ENCODE data around the gene TNFRSF6B.
A peak's percentile ranks its signal among the peaks of the same experiment; 100 is the strongest.

The TNFRSF6B gene

DNA sequence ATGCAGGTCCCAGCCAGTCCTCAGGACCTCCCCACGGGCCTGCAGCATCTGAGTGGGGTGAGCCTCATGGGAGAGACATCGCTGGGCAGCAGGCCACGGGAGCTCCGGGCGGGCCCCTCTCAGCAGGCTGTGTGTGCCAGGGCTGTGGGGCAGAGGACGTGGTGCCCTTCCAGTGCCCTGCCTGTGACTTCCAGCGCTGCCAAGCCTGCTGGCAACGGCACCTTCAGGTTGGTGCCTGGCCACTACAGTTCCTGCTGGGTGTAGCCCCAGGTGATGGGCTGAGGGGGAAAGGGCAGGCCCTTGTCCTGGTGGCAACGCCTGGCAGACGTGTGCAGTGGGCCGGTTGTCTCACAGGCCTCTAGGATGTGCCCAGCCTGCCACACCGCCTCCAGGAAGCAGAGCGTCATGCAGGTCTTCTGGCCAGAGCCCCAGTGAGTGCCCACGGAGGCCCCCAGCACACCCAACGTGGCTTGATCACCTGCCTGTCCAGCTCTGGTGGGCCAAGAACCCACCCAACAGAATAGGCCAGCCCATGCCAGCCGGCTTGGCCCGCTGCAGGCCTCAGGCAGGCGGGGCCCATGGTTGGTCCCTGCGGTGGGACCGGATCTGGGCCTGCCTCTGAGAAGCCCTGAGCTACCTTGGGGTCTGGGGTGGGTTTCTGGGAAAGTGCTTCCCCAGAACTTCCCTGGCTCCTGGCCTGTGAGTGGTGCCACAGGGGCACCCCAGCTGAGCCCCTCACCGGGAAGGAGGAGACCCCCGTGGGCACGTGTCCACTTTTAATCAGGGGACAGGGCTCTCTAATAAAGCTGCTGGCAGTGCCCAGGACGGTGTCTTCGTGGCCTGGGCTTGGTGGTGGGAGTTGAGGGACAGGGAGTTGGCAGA, 787 bp upstream of the TNFRSF6B start:
- no peak for DNase-seq (ENCODE audit: low read depth in 2 of 3, low spot score in 1 of 3)

GRCh38 chr20:63696306-63696627, 185 bp upstream of the TNFRSF6B start:
- no peak for DNase-seq (ENCODE audit: low read depth in 2 of 3, low spot score in 1 of 3)

- no peak for DNase-seq (ENCODE audit: low read depth in 2 of 3, low spot score in 1 of 3)
Observed at GRCh38 chr20:63697357-63697867, 960 bp downstream of the TNFRSF6B start.

GRCh38 chr20:63697868-63698545, 1.6 kb downstream of the TNFRSF6B start:
- no peak for DNase-seq (ENCODE audit: low read depth in 2 of 3, low spot score in 1 of 3)

DNA sequence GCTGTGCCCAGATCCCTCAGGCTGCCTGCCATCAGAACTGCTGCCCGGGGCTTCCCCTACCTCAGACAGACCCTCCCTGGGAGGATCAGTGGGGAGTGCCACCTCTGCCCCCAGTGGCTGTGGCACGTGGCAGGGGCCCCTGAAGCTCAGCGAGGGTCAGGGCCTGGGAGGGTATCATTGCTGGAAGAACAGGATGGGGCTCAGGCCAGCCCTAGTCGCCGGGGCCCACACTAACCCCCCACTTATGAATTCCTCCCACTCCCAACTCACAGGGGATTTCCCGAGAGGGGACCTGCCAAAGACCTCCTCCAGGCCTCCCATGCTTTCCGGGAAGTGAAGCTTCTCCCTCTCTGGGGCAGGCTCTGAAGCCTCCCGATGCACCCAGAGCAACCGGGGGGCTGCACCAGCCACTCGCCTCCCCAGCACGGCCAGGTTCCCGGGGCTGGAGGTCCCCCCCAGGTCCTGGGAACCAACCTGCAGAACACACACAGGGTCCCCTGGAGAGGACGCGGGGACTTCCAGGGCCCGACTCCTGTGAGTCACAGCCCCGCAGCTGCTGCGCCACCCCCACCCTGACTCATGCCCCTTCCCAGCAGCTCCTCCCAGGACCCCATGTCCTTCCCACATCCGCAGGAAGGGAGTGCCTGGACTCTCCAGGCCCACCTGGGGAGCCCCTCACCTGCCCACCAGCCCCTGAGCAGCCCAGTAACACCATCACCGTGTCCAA, 2.5 kb downstream of the TNFRSF6B start:
- peak; percentile 51 to 59 (median 52) for DNase-seq (ENCODE audit: low read depth in 2 of 3, low spot score in 1 of 3)

DNA sequence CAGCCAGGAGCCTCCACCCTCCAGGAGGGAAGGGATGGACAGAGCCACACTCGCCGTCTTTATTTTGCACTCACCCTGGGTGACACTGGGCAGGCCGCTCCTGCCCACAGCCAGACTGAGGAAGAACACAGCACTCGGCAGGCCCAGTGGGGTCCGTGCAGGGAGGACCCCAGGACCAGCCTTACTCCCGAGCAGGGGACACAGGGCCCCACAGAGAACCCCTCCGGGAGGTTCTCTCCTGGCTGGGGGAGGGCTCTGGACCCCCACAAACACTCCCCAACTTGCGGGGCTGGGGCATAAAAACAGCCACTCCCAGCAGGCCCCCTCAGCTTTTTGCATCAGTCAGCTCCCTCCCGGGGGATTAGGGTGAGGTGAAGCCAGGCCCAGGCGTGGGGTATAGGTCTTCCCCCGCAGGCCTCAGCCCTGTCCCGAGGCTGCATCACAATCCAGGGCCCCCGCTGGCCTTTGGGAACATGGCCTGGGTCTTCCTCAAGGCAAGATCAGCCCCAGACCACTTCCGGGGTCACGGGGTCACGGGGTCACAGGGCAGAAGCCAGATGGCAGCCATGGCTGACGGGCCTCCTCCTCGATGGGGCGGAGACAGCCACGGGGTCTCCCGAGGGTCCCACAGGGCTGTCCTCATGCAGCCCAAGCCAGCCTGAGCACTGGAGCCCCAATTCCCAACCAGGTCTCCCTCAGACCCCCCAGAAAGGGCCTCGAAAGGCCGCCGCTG, 3.2 kb downstream of the TNFRSF6B start:
- DNase-seq (ENCODE audit: low read depth in 2 of 3, low spot score in 1 of 3), result no peak

DNA sequence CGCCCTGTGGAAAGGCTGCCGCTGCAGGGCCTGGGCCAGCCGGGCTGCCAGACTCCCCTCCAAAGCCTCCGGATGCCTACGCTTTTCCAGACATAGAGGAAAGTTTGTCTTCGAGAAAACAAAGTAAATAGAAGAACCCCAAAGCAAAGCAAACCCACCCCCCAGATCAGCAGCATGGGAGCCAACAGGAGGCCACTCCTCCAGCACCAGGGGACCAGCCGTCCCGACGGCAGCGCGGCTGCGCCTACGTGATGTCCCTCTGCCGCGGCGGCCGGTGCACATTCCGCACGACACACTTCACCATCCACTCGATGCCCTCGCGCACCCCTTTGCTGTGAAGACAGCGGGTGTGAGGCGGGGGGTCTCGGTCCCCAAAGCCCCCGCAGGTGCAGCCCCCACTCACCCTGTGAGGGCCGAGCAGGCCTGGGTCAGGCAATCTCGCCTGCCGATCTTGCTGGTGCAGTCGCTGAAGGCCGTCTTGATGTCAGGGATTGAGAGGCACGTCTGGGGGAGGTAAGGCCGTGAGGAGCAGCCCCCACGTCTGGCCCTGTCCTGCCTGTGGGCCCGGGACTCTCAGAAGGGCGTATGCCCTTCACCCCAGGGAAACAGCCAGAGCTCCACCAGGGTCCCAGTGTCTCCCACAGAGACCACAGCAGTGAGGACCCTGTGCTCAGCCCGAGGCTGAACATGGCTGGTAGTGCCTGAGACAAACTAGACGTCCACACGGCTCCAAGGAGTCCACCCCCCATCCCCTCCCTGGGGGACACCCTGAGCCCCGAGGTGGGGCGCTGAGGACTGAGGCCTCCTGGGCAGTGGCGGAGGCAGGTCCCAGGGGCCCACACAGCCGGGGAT, 4.0 kb downstream of the TNFRSF6B start:
- no peak for DNase-seq (ENCODE audit: low read depth in 2 of 3, low spot score in 1 of 3)

- DNase-seq (ENCODE audit: low read depth in 2 of 3, low spot score in 1 of 3), result no peak
Observed at GRCh38 chr20:63701051-63701328, 4.5 kb downstream of the TNFRSF6B start.

DNA sequence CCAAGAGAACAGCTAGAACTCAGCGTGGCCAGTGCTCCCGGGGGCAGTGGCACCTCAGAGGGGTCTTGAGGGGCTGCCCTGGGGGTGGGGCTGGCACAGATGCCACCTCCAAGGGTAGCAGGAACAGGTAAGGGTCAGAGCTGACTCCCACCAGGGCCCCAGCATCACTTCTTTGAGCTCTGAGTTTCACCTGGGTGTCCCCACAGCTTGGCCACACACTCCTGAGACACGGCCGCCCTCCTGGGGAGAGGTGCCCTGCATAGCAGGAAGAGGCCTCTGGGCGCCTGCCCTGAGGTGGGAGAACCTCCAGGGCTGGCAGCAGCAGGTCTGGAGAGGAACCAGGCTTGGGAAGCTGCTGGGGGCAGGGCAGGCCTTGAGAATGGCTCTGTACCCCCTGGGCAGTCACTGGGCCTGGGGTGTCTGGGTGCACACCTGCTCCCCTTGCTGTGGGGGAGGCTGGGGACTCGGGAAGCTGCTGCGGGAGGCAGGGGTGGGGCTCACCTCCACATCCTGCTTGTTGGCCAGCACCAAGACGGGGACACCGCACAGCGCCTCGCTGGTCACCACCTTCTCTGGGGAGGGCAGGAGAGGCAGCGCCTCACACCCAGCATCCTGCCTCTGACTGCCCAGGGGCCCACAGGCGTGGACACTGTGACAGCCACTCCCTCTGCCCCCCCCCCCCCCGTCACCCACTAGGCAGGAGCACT, 5.0 kb downstream of the TNFRSF6B start:
- no peak for DNase-seq (ENCODE audit: low read depth in 2 of 3, low spot score in 1 of 3)

- DNase-seq (ENCODE audit: low read depth in 2 of 3, low spot score in 1 of 3), result no peak
Observed at GRCh38 chr20:63702036-63702665, 5.7 kb downstream of the TNFRSF6B start.

GRCh38 chr20:63702751-63703470, 6.5 kb downstream of the TNFRSF6B start:
- DNase-seq (ENCODE audit: low read depth in 2 of 3, low spot score in 1 of 3), result no peak

- no peak for DNase-seq (ENCODE audit: low read depth in 2 of 3, low spot score in 1 of 3)
Observed at GRCh38 chr20:63703471-63703975, 7.1 kb downstream of the TNFRSF6B start.

GRCh38 chr20:63703976-63704748, 7.7 kb downstream of the TNFRSF6B start:
- DNase-seq (ENCODE audit: low read depth in 2 of 3, low spot score in 1 of 3), result no peak

DNA sequence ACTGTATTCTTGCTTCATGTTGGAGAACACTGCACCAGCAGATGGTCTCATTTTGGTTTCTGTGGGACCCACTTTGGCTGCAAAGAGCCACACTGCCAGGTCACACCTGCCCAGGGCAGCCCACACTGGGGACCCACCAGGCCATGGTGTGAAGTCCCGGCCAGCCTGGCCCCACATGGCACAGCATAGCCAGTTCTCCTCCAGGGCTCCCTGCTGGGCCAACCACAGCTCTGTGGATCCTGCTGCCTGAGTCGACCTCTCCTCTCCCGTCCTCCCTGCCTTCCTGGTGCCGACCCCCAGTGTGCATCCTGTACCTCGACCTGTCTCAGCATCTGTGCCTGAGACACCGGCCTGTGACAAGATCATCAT, 8.3 kb downstream of the TNFRSF6B start:
- DNase-seq (ENCODE audit: low read depth in 2 of 3, low spot score in 1 of 3), result no peak

GRCh38 chr20:63705232-63706026, 9.0 kb downstream of the TNFRSF6B start:
- no peak for DNase-seq (ENCODE audit: low read depth in 2 of 3, low spot score in 1 of 3)

- no peak for DNase-seq (ENCODE audit: low read depth in 2 of 3, low spot score in 1 of 3)
Observed at GRCh38 chr20:63706027-63706695, 9.7 kb downstream of the TNFRSF6B start.

Data from stimulated activated CD4-positive, alpha-beta T cell treated with anti-CD3 and anti-CD28 coated beads, Interleukin-12 subunit alpha, Interleukin-12 subunit beta, amount 100 ng/mL, for 48 hours (primary cell).